ENCODE results near the gene MIEN1.

GRCh38 chr17:39774047-39774446 lies 43.7 kb upstream of the MIEN1 start:
- TF ChIP-seq ZNF274 (IDR thresholded peaks at IDR 0.05; ENCODE audit: low read depth, low read length) (no peak), SUZ12 (IDR thresholded peaks at IDR 0.05; ENCODE audit: extremely low read depth, insufficient read depth, insufficient read length) (no peak)
